Muscle layer of duodenum (tissue), 2 donors: ENCODE data around the gene HTT-AS.

Experiments used
- H3K27ac ChIP-seq: one replicate; pipeline ENCODE4 v1.7.0; 2013; ENCODE audit warnings: mild to moderate bottlenecking, low read length
- H3K27me3 ChIP-seq: one replicate; pipeline ENCODE4 v1.7.0; 2013; ENCODE audit warnings: low read depth, mild to moderate bottlenecking, control low read depth, low read length
- H3K36me3 ChIP-seq, 2 donors: one replicate each; pipeline ENCODE4 v1.7.0; 2013; ENCODE audit warnings: low read length in 2 of 2, control low read depth in 1 of 2, mild to moderate bottlenecking in 1 of 2; ENCODE audit not compliant: insufficient read depth in 2 of 2, control insufficient read depth in 1 of 2
- H3K4me1 ChIP-seq, 2 donors: one replicate each; pipeline ENCODE4 v1.7.0; 2013; ENCODE audit warnings: low read length in 2 of 2, mild to moderate bottlenecking in 2 of 2, control low read depth in 1 of 2, moderate library complexity in 1 of 2; ENCODE audit not compliant: insufficient read depth in 2 of 2, control insufficient read depth in 1 of 2
- H3K4me3 ChIP-seq, 2 donors: one replicate each; pipeline ENCODE4 v1.7.0; 2013; ENCODE audit warnings: low read length in 2 of 2, low read depth in 1 of 2, mild to moderate bottlenecking in 1 of 2
- H3K9me3 ChIP-seq, 2 donors: one replicate each; pipeline ENCODE4 v1.7.0; 2013; ENCODE audit warnings: low read length in 2 of 2, control low read depth in 1 of 2, mild to moderate bottlenecking in 1 of 2; ENCODE audit not compliant: control insufficient read depth in 1 of 2
- donor health status: healthy.

HTT-AS gene

GRCh38 chr4:3087115-3087797 is 12.9 kb upstream of the HTT-AS start:
- Histone ChIP-seq H3K4me1 (no peaks in the 10 kb centered on the region), H3K9me3 (no peaks in the 10 kb centered on the region), H3K27ac (no peak overlapping the region), H3K27me3 (no peaks in the 10 kb centered on the region), H3K4me3 (no peak overlapping the region), H3K36me3 (peaks cover 9 to 10% of the 10 kb centered on the region in 2 donors)

GRCh38 chr4:3085948-3086670 is 11.8 kb upstream of the HTT-AS start:
- no peaks in the 10 kb centered on the region for H3K4me1 ChIP-seq
- no peaks in the 10 kb centered on the region for H3K9me3 ChIP-seq
- H3K27ac ChIP-seq = no peak overlapping the region
- H3K36me3 ChIP-seq = peaks cover 9 to 10% of the 10 kb centered on the region in 2 donors
- H3K4me3 ChIP-seq = no peak overlapping the region
- H3K27me3 ChIP-seq = no peaks in the 10 kb centered on the region

GRCh38 chr4:3083732-3084131 is 9.4 kb upstream of the HTT-AS start:
- no peaks in the 10 kb centered on the region for H3K27me3 ChIP-seq
- no peak overlapping the region for H3K27ac ChIP-seq
- no peaks in the 10 kb centered on the region for H3K4me1 ChIP-seq
- H3K9me3 ChIP-seq = no peaks in the 10 kb centered on the region
- H3K4me3 ChIP-seq = no peak overlapping the region
- peaks cover 9 to 10% of the 10 kb centered on the region in 2 donors for H3K36me3 ChIP-seq

- H3K27ac ChIP-seq = no peak overlapping the region
- H3K27me3 ChIP-seq = no peaks in the 10 kb centered on the region
- no peaks in the 10 kb centered on the region for H3K9me3 ChIP-seq
- no peak overlapping the region for H3K4me3 ChIP-seq
- H3K36me3 ChIP-seq = peaks cover 9% of the 10 kb centered on the region in 2 donors
- H3K4me1 ChIP-seq = peaks cover 0 to 2% of the 10 kb centered on the region in 2 donors
Measured at GRCh38 chr4:3082925-3083515, 8.7 kb upstream of the HTT-AS start.

- Histone ChIP-seq H3K36me3 (no peaks in the 10 kb centered on the region), H3K27me3 (no peaks in the 10 kb centered on the region), H3K27ac (no peak overlapping the region), H3K9me3 (no peaks in the 10 kb centered on the region), H3K4me3 (no peak overlapping the region), H3K4me1 (peaks cover 0 to 21% of the 10 kb centered on the region in 2 donors)
Measured at GRCh38 chr4:3079694-3080123, 5.4 kb upstream of the HTT-AS start.

GRCh38 chr4:3077796-3078195 is 3.5 kb upstream of the HTT-AS start:
- Histone ChIP-seq H3K4me3 (no peak overlapping the region), H3K9me3 (no peaks in the 10 kb centered on the region), H3K36me3 (no peaks in the 10 kb centered on the region), H3K4me1 (peaks cover 0 to 21% of the 10 kb centered on the region in 2 donors), H3K27ac (no peak overlapping the region), H3K27me3 (no peaks in the 10 kb centered on the region)

- Histone ChIP-seq H3K9me3 (no peaks in the 10 kb centered on the region), H3K36me3 (no peaks in the 10 kb centered on the region), H3K27me3 (no peaks in the 10 kb centered on the region), H3K4me1 (peaks cover 0 to 21% of the 10 kb centered on the region in 2 donors), H3K27ac (peak overlapping the region; percentile 95), H3K4me3 (peak overlapping the region; percentile 90 to 93)
Measured at GRCh38 chr4:3075652-3075981, 1.3 kb upstream of the HTT-AS start.

GRCh38 chr4:3074846-3075651 is 711 bp upstream of the HTT-AS start:
- Histone ChIP-seq H3K4me3 (peak overlapping the region; percentile 90 to 93), H3K36me3 (no peaks in the 10 kb centered on the region), H3K27ac (peak overlapping the region; percentile 95), H3K9me3 (no peaks in the 10 kb centered on the region), H3K4me1 (peaks cover 0 to 21% of the 10 kb centered on the region in 2 donors), H3K27me3 (no peaks in the 10 kb centered on the region)

- H3K36me3 ChIP-seq = no peaks in the 10 kb centered on the region
- peaks cover 0 to 21% of the 10 kb centered on the region in 2 donors for H3K4me1 ChIP-seq
- no peaks in the 10 kb centered on the region for H3K27me3 ChIP-seq
- H3K4me3 ChIP-seq = peak overlapping the region; percentile 55 to 76
- no peak overlapping the region for H3K27ac ChIP-seq
- H3K9me3 ChIP-seq = no peaks in the 10 kb centered on the region
Measured at GRCh38 chr4:3073158-3074077, 920 bp downstream of the HTT-AS start.

GRCh38 chr4:3071811-3072210 is 2.5 kb downstream of the HTT-AS start:
- Histone ChIP-seq H3K4me3 (no peak overlapping the region), H3K27ac (no peak overlapping the region), H3K27me3 (no peaks in the 10 kb centered on the region), H3K36me3 (no peaks in the 10 kb centered on the region), H3K4me1 (peaks cover 0 to 14% of the 10 kb centered on the region in 2 donors), H3K9me3 (no peaks in the 10 kb centered on the region)
